Adrenal gland (tissue), 5 donors: ENCODE measurements around the gene AUTS2.

ENCODE experiments used
- CTCF ChIP-seq, 6 experiments: fragments of 450-650 bp in 4 of 6; fragments of 200-600 bp in 2 of 6; sonication (generic) in 1 of 6; IDR thresholded peaks; 1 replicate in 5 of 6; 2 replicates in 1 of 6; pipeline versions ENCODE4 v1.5.1 to v1.8.0; 2016 to 2021; ENCODE audit warnings: antibody characterized with exemption in 6 of 6, mild to moderate bottlenecking in 2 of 6, moderate library complexity in 1 of 6
- POLR2A ChIP-seq, 2 donors: fragments of 450-650 bp; IDR thresholded peaks; one replicate each; pipeline ENCODE4 v1.6.1; 2017; ENCODE audit warnings: antibody characterized with exemption in 2 of 2, mild to moderate bottlenecking in 2 of 2, moderate library complexity in 1 of 2
- donor health status: DM: no; HTN: no; CAD: no.

- no peak for TF ChIP-seq CTCF (IDR thresholded peaks at IDR 0.05)
- no peak for TF ChIP-seq POLR2A (IDR thresholded peaks at IDR 0.05)
Measured at GRCh38 chr7:69956541-69956940, 358.3 kb downstream of the AUTS2 start.
